DMS153 (cell line): ENCODE results near the gene CTBP1.

ENCODE experiments used
- DNase-seq: peaks from one replicate; lab custom pipeline; 2025; lab: John Stamatoyannopoulos, UW

Gene CTBP1

DNA sequence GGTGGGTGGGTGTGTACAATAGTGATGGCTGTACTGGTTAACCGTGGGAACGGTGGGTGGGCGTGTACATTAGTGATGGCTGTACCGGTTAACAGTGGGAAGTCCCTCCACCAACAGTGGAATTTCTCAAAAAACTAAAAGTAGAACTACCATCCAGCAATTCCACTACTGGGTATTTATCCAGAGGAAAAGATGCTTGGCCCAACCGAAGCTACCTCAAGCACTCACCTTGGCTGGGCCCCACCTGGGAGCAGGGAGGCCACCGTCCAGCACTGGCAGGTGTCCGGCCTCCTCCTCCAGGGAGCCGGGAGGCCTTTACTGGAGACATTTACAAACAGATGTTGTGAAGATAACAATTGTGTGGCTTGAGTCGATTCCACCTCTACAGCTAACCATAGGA lies 34.8 kb upstream of the CTBP1 start:
- no peak for DNase-seq

DNA sequence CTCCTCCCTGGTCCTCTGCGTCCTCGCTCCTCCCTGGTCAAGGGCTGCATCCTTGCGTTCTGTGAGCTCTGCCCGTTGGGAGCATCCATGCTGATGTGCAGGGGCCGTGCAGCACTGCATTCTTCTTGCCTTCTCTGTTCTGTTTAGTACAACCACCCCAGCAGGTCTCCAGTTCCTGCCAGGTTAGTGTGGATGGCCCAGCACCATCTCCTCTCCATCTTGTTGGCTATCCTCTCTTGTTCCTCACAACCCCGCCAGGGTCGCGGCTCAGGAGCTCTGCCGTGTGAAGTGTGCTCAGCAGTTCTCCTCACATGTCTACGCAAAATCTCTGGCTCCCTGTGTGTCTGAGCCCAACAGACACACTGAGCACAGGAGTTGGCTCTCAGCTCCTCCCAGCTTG lies 30.3 kb upstream of the CTBP1 start:
- DNase-seq, result no peak

- no peak for DNase-seq
These were observed 29.0 kb upstream of the CTBP1 start for GRCh38 chr4:1277667-1278665.

GRCh38 chr4:1276984-1277383 lies 28.1 kb upstream of the CTBP1 start:
- no peak for DNase-seq

- no peak for DNase-seq
These were observed 25.9 kb upstream of the CTBP1 start for GRCh38 chr4:1274871-1275270.

GRCh38 chr4:1271686-1272085 lies 22.8 kb upstream of the CTBP1 start:
- no peak for DNase-seq

GRCh38 chr4:1269209-1269608 lies 20.3 kb upstream of the CTBP1 start:
- DNase-seq, result no peak

DNA sequence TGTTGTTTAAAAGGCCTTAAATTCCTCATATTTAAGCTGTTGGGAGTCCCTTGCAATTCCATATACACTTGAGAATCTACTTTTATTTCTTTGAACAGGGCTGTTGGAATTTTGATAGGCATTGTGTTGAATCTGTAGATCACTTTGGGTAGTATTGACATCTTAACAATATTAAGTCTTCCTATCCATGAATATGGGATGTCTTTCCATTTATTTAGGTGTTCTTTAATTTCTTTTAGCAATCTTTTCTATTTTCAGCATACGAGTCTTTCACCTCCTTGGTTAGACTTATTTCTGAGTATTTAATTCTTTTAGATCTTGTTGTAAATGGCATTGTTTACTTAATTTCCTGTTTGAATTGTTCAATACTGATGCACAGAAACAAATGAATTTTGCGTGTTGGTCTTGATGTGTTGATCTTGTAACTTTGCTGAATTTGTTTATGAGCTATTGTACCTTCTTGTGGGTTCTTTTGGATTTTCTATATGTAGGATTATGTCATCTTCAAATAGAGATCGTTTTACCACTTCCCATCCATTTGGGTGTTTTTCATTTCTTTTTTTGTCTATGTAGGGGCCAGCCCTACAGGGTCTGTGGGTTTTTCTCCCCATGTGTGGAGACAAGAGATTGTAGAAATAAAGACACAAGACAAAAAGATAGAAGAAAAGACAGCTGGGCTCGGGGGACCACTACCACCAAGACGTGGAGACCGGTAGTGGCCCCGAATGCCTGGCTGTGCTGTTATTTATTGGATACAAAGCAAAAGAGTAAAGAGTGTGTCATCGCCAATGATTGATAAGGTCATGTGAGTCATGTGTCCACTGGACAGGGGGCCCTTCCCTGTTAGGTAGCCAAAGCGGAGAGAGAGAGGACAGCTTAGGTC lies 18.2 kb upstream of the CTBP1 start:
- DNase-seq, result no peak

DNA sequence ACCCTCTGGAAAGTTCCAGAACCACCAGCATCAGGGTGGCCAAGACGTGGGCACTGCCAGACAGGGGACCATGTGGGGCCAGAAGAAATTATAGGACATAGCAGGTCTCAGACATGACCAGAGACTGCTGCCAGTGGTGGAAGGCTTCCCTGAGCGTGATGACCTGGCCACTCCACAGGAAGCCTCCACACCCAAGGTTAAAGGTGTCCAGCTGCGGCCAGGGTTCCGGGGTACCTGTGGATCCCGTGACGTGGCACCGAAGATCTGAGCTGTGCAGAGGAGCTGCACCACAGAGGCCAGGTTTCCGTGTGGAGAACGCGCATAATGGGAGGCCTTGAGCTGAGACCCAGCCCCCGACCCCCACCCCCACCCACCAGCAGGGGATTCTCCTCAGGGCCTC lies 16.4 kb upstream of the CTBP1 start:
- DNase-seq, result no peak

DNA sequence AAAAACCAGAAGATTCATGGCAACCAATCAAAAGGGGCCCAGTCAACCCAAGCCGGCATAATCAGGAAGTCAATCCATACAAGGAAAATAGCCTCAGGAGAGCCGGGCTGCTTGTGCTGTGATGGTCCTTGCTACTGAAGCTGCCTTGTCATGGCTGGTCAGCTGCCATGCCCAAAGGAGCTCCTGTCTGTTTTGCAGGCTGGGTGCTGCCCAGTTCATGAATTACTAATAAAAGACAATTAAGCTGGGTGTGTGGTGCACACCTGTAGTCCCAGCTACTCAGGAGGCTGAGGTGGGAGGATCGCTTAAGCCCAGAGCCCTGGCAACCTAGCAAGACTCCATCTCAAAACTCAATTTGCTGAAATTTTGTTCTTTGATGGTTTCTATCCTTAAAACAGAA lies 16.0 kb upstream of the CTBP1 start:
- DNase-seq, result no peak

DNA sequence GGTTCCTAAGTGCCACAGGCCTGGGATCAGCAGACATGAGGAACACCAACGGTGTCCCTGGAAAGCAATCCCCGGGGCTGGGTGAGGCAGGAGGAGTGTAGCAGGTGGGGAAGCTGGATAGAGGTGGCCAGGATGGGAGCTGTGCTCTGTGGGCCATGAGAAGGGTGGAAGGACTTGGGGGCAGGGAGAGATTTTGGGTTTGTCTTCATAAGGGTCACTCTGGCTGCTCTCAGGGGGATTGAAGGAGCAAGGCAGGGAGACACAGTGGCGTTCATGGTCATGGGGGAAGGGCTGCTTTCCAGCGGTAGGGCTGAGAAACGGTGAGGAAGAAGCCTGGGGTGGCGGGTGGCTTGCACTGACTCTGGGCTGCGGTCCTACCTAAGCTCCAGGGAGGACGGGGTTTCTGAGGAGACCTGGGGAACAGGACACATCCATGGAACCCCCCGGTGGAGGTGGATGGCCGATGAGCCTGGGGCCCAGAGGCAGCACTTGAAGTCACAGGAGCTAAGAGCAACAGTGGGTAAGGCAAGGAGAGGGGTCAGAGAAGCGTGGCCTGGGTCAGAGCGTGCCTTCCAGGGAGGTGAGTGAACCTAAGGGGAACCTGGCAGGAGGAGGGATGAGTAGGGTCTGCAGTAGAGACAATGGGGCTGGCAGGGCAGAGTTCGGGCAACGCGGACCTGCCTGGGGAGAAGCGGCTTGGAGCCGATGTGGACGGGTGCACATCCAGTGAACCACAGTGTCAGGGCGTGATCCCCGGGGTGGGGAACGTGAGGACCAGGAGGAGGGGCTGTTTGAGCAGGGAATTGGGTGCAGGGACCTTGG lies 12.4 kb upstream of the CTBP1 start:
- no peak for DNase-seq

DNA sequence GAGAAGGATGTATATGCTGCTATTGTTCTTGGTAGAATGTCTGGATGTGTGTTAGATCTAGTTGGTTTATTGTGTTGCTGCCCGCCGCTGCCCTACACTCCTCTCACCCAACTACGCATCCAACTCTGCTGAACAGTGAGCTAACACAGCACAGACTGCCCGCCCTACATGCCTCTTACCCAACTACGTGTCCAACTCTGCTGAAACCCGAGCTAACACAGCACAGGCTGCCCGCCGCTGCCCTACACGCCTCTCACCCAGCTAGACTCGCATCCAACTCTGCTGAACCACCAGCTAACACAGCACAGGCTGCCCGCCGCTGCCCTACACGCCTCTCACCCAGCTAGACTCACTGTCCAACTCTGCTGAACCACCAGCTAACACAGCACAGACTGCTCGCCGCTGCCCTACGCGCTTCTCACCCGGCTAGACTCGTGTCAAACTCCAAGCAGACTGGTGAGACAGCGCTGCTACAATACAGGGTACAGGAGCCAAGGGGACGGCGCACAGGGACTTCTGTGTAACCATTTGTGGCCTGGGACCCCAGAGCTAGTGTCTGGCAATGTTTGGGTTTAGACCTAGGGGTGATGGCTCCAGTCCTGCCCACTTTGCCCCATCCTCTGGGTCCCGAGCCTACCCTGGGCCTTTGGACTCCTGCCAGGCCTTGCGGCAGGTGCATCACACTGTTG lies 11.6 kb upstream of the CTBP1 start:
- DNase-seq, result no peak

DNA sequence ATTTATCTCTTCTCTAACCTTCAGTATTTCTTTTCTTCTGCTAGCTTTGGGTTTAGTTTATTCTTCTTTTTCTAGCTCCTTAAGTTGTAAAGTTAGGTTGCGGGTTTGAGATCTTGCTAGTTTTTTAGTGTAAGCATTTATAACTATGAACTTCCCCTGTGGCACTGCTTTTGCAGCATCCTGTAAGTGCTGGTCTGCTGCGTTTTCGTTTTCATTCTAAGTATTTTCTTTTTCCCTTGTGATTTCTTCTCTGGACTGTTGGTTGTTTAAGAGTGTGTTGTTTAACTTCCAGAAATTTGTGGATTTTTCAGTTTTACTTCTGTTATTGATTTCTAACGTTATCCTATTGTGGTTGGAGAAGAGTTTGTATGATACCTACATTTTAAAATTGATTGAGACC lies 11.0 kb upstream of the CTBP1 start:
- DNase-seq, result no peak

DNA sequence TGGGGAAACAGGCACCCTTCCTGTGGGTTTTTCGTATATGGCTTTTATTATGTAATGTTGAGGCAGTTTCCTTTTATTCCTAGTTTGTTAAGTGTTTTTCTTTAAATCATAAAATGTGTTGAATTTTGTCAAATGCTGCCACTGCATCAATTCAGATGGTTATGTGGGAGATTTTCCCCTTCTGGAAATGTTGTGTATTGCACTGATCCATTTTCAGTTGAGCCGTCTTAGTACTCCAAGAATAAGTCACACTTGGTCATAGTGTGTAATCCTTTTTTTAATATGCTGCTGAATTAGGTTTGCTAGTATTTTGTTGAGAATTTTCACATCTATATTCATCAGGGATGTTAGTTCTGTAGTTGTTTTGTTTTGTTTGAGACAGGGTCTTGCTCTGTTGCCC lies 9.5 kb upstream of the CTBP1 start:
- no peak for DNase-seq

DNA sequence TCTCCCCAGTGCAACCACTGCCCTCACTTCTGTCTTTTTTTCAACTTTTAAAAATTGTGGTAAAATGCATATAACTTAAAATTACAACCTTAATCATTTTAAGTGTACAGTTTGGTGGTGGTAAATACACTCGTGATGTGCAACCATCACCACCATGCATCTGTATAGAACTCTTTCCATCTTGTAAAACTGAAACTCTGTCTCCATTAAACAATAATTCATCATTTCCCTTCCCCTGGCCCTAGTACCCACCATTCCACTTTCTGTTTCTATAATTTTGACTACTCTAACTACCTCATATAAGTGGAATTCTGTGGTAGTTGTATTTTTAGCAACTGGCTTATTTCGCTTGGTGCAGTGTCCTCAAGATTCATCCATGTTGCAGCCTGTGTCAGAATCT lies 6.8 kb upstream of the CTBP1 start:
- no peak for DNase-seq

DNA sequence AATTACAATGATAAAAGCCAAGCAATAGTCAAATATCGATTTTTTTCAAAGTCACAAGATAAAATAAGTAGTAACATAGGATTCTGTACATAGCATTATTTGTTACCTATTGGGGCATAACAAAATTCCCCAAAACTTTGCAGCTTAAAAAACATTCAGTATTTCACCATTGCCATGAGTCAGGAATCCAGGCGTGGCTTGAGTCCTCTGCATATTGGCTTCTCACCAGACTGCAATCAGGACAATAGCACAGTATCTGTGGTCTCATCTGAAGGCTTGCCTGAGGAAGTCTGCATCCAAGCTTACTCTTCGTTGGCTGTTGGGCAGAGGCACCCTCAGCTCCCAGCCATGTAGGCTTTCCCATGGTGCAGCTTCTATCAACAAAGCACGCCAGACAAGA lies 6.2 kb upstream of the CTBP1 start:
- no peak for DNase-seq

DNA sequence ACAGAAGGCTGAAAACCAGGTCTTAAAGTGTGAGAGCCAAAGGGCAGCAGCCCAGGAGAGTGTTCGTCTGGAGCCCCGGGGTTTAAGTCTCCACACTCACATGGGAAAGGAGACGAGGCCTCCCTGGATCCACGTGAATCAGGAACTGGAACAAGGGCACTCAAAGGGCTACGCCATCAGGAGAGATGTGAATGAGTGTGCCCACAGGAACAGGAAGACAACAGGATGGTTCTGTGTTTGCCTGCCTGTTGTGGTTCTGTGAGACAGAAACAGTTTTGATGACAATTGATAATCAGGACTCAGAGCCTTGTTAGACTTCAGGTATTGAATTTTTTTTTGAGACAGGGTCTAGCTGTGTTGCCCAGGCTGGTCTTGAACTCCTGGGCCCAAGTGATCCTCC lies 4.9 kb upstream of the CTBP1 start:
- no peak for DNase-seq

- DNase-seq, result no peak
These were observed 4.1 kb upstream of the CTBP1 start for GRCh38 chr4:1252928-1253492.

GRCh38 chr4:1251773-1252066 lies 2.8 kb upstream of the CTBP1 start:
- no peak for DNase-seq

GRCh38 chr4:1250921-1251772 lies 2.2 kb upstream of the CTBP1 start:
- no peak for DNase-seq

- DNase-seq, result no peak
These were observed 1.5 kb upstream of the CTBP1 start for GRCh38 chr4:1250527-1250812.
